T-helper 1 cell treated with Interleukin-12 subunit alpha and Interleukin-12 subunit beta and Interleukin-4 antibody, amounts not matched to agents 30 μg/mL and 1 μg/mL, for 36 hours (primary cell): ENCODE data around the gene ETV5.

Source experiments
- H3K27ac Mint-ChIP-seq: one replicate; pipeline ENCODE4 v1.8.0; 2021; ENCODE audit warnings: mild to moderate bottlenecking, mixed read lengths
- H3K27me3 Mint-ChIP-seq: one replicate; pipeline ENCODE4 v1.8.0; 2021; ENCODE audit warnings: low read depth, mixed read lengths
- H3K36me3 Mint-ChIP-seq: one replicate; pipeline ENCODE4 v1.8.0; 2021; ENCODE audit warnings: low read depth, mixed read lengths
- H3K4me1 Mint-ChIP-seq: one replicate; pipeline ENCODE4 v1.8.0; 2021; ENCODE audit warnings: low read depth, mixed read lengths
- H3K4me3 Mint-ChIP-seq: one replicate; pipeline ENCODE4 v1.8.0; 2021; ENCODE audit warnings: mild to moderate bottlenecking, moderate library complexity, mixed read lengths
- H3K9me3 Mint-ChIP-seq: one replicate; pipeline ENCODE4 v1.8.0; 2021; ENCODE audit warnings: mixed read lengths

Gene ETV5

GRCh38 chr3:186075931-186076567 is 32.8 kb downstream of the ETV5 start:
- no peak overlapping the region for H3K27ac Mint-ChIP-seq
- H3K4me1 Mint-ChIP-seq: peaks cover 4% of the 10 kb centered on the region
- no peak overlapping the region for H3K4me3 Mint-ChIP-seq
- peaks cover 5% of the 10 kb centered on the region for H3K9me3 Mint-ChIP-seq
- H3K36me3 Mint-ChIP-seq: no peaks in the 10 kb centered on the region
- peaks cover 41% of the 10 kb centered on the region for H3K27me3 Mint-ChIP-seq

- Mint-ChIP-seq H3K36me3 (no peaks in the 10 kb centered on the region), H3K4me1 (peaks cover 8% of the 10 kb centered on the region), H3K27me3 (peaks cover 35% of the 10 kb centered on the region), H3K4me3 (no peak overlapping the region), H3K27ac (no peak overlapping the region), H3K9me3 (peaks cover 5% of the 10 kb centered on the region)
These were observed 33.4 kb downstream of the ETV5 start for GRCh38 chr3:186075489-186075888.

GRCh38 chr3:186073641-186074040 is 35.2 kb downstream of the ETV5 start:
- H3K4me1 Mint-ChIP-seq: peaks cover 13% of the 10 kb centered on the region
- H3K27ac Mint-ChIP-seq: no peak overlapping the region
- peaks cover 27% of the 10 kb centered on the region for H3K27me3 Mint-ChIP-seq
- H3K9me3 Mint-ChIP-seq: peaks cover 5% of the 10 kb centered on the region
- peaks cover 3% of the 10 kb centered on the region for H3K36me3 Mint-ChIP-seq
- H3K4me3 Mint-ChIP-seq: no peak overlapping the region

- Mint-ChIP-seq H3K36me3 (peaks cover 3% of the 10 kb centered on the region), H3K9me3 (peaks cover 5% of the 10 kb centered on the region), H3K27me3 (peaks cover 22% of the 10 kb centered on the region), H3K4me3 (no peak overlapping the region), H3K4me1 (peaks cover 20% of the 10 kb centered on the region), H3K27ac (no peak overlapping the region)
These were observed 37.9 kb downstream of the ETV5 start for GRCh38 chr3:186070996-186071395.

- peaks cover 20% of the 10 kb centered on the region for H3K4me1 Mint-ChIP-seq
- no peak overlapping the region for H3K27ac Mint-ChIP-seq
- H3K4me3 Mint-ChIP-seq: no peak overlapping the region
- H3K27me3 Mint-ChIP-seq: peaks cover 23% of the 10 kb centered on the region
- H3K36me3 Mint-ChIP-seq: peaks cover 3% of the 10 kb centered on the region
- peaks cover 5% of the 10 kb centered on the region for H3K9me3 Mint-ChIP-seq
These were observed 38.3 kb downstream of the ETV5 start for GRCh38 chr3:186070550-186070949.

- no peak overlapping the region for H3K4me3 Mint-ChIP-seq
- H3K4me1 Mint-ChIP-seq: peaks cover 20% of the 10 kb centered on the region
- peaks cover 22% of the 10 kb centered on the region for H3K27me3 Mint-ChIP-seq
- H3K9me3 Mint-ChIP-seq: peaks cover 4% of the 10 kb centered on the region
- peaks cover 3% of the 10 kb centered on the region for H3K36me3 Mint-ChIP-seq
- H3K27ac Mint-ChIP-seq: no peak overlapping the region
These were observed 38.8 kb downstream of the ETV5 start for GRCh38 chr3:186070133-186070532.

- no peaks in the 10 kb centered on the region for H3K9me3 Mint-ChIP-seq
- H3K27me3 Mint-ChIP-seq: peaks cover 29% of the 10 kb centered on the region
- H3K36me3 Mint-ChIP-seq: peaks cover 3% of the 10 kb centered on the region
- H3K4me1 Mint-ChIP-seq: peaks cover 20% of the 10 kb centered on the region
- no peak overlapping the region for H3K4me3 Mint-ChIP-seq
- no peak overlapping the region for H3K27ac Mint-ChIP-seq
These were observed 39.7 kb downstream of the ETV5 start for GRCh38 chr3:186069199-186069598.

- Mint-ChIP-seq H3K27me3 (peaks cover 34% of the 10 kb centered on the region), H3K27ac (no peak overlapping the region), H3K36me3 (peaks cover 3% of the 10 kb centered on the region), H3K4me1 (peaks cover 20% of the 10 kb centered on the region), H3K4me3 (no peak overlapping the region), H3K9me3 (no peaks in the 10 kb centered on the region)
These were observed 40.7 kb downstream of the ETV5 start for GRCh38 chr3:186068243-186068552.

- Mint-ChIP-seq H3K4me1 (peaks cover 20% of the 10 kb centered on the region), H3K27me3 (peaks cover 35% of the 10 kb centered on the region), H3K9me3 (no peaks in the 10 kb centered on the region), H3K36me3 (peaks cover 3% of the 10 kb centered on the region), H3K27ac (peak overlapping the region; percentile 62), H3K4me3 (peak overlapping the region; percentile 65)
These were observed 41.3 kb downstream of the ETV5 start for GRCh38 chr3:186067360-186068242.

GRCh38 chr3:186060222-186060621 is 48.7 kb downstream of the ETV5 start:
- no peaks in the 10 kb centered on the region for H3K36me3 Mint-ChIP-seq
- H3K4me1 Mint-ChIP-seq: peaks cover 11% of the 10 kb centered on the region
- peaks cover 76% of the 10 kb centered on the region for H3K27me3 Mint-ChIP-seq
- no peaks in the 10 kb centered on the region for H3K9me3 Mint-ChIP-seq
- no peak overlapping the region for H3K4me3 Mint-ChIP-seq
- no peak overlapping the region for H3K27ac Mint-ChIP-seq

- peaks cover 68% of the 10 kb centered on the region for H3K27me3 Mint-ChIP-seq
- H3K4me1 Mint-ChIP-seq: peaks cover 11% of the 10 kb centered on the region
These were observed 49.7 kb downstream of the ETV5 start for GRCh38 chr3:186059192-186059591.

GRCh38 chr3:186058225-186058624 is 50.7 kb downstream of the ETV5 start:
- Mint-ChIP-seq H3K4me3 (no peak overlapping the region), H3K27me3 (peaks cover 61% of the 10 kb centered on the region), H3K9me3 (no peaks in the 10 kb centered on the region), H3K27ac (no peak overlapping the region), H3K36me3 (no peaks in the 10 kb centered on the region), H3K4me1 (peaks cover 11% of the 10 kb centered on the region)

More at GRCh38 chr3:186059192-186059591, 49.7 kb downstream of the ETV5 start:
- no peak overlapping the region for H3K27ac Mint-ChIP-seq
- no peaks in the 10 kb centered on the region for H3K36me3 Mint-ChIP-seq
- H3K9me3 Mint-ChIP-seq: no peaks in the 10 kb centered on the region
- no peak overlapping the region for H3K4me3 Mint-ChIP-seq

GRCh38 chr3:186057594-186057993 is 51.3 kb downstream of the ETV5 start:
- Mint-ChIP-seq H3K27me3 (peaks cover 58% of the 10 kb centered on the region), H3K9me3 (no peaks in the 10 kb centered on the region), H3K27ac (no peak overlapping the region)

GRCh38 chr3:186054792-186055352 is 54.0 kb downstream of the ETV5 start:
- Mint-ChIP-seq H3K9me3 (no peaks in the 10 kb centered on the region), H3K36me3 (no peaks in the 10 kb centered on the region), H3K4me3 (no peak overlapping the region), H3K4me1 (peaks cover 1% of the 10 kb centered on the region), H3K27me3 (peaks cover 42% of the 10 kb centered on the region), H3K27ac (no peak overlapping the region)

More at GRCh38 chr3:186057594-186057993, 51.3 kb downstream of the ETV5 start:
- Mint-ChIP-seq H3K4me3 (no peak overlapping the region), H3K36me3 (no peaks in the 10 kb centered on the region), H3K4me1 (peaks cover 11% of the 10 kb centered on the region)
